ENCODE measurements around the gene TENM3. TPM values are rescaled to one million over a fixed set of nuclear protein-coding genes. Genes with fewer than 3 reads are reported as not detected.

TENM3 gene
- total and polyA plus RNA-seq, 2 of the 8 experiments (the other 6 are each of a cell fraction or from before 2014, with no cell fraction given): 36.9 to 69.3 TPM

DNA sequence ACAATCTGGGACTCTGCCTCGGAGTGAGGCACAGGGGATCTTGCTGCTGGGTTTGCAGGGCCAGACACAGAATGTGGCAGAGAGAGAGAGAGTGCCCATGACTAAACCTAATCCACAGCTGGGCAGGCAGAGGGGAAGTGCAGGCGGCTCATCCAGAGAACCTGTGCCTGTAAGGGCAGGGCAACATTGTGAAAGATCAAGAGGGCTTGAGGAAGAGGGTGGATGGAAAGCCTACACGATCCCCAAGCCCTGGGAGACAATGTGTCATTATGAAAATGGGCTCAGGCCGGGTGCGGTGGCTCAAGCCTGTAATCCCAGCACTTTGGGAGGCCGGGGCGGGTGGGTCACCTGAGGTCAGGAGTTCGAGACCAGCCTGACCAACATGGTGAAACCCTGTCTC is 40.6 kb upstream of the TENM3 start:
- no peak overlapping the region for H2AK5ac ChIP-seq (ENCODE audit: low read depth, low read length)
- peaks cover 0 to 14% (median 7%) of the 10 kb centered on the region in 4 experiments; a peak in 4 of 7 replicates for H3K4me1 ChIP-seq (replicated peaks in 1 of 4; ENCODE audit: control insufficient read depth in 3 of 4, insufficient read depth in 4 of 4, low read length in 3 of 4)
- H2BK15ac ChIP-seq (ENCODE audit: low read length): no peak overlapping the region
- no peak overlapping the region for H4K5ac ChIP-seq (ENCODE audit: insufficient read length, low read depth, low read length)
- WGBS, 2 experiments (ENCODE audit: extremely low coverage in 1 of 2, insufficient coverage in 1 of 2, insufficient read length in 1 of 2, insufficient replicate concordance in 2 of 2, low coverage in 1 of 2, low lambda C conversion rate in 2 of 2, missing lambda C conversion rate in 1 of 2): 88% methylated on average over 8 of the region's 8 CpGs; no CpG with 5 or more reads in 1 of the 2 experiments
- H2BK20ac ChIP-seq (ENCODE audit: low read length): no peak overlapping the region
- H3K14ac ChIP-seq (ENCODE audit: insufficient read length): no peak overlapping the region
- no peak overlapping the region for H3K18ac ChIP-seq (ENCODE audit: extremely low read depth, low read length)
- no peaks in the 10 kb centered on the region for H3K9me3 ChIP-seq (ENCODE audit: insufficient read depth in 2 of 2, low read depth in 1 of 2, low read length in 1 of 2)
- DNase-seq (ENCODE audit: low read depth in 1 of 2, low spot score in 2 of 2): no peak
- no peak overlapping the region for H2AFZ ChIP-seq (ENCODE audit: low read length)
- no peak overlapping the region for H4K91ac ChIP-seq (replicated peaks; ENCODE audit: insufficient read length, low read length)
- no peaks in the 10 kb centered on the region for H3K36me3 ChIP-seq (ENCODE audit: control insufficient read depth in 2 of 4, insufficient read depth in 4 of 4, low read length in 3 of 4)
- no peak overlapping the region for H2BK120ac ChIP-seq (replicated peaks; ENCODE audit: low read depth, low read length)
- H3K4me3 ChIP-seq (ENCODE audit: extremely low read depth in 1 of 4, insufficient read depth in 2 of 4, low read depth in 3 of 4, low read length in 4 of 4): no peak overlapping the region
- TF ChIP-seq NANOG (IDR thresholded peaks at IDR 0.05; ENCODE audit: insufficient read depth, low read depth, low read length, poor library complexity, severe bottlenecking) (no peak), HDAC6 (IDR thresholded peaks at IDR 0.05; ENCODE audit: low read depth, low read length) (no peak)
- no peak overlapping the region for H3K23ac ChIP-seq (ENCODE audit: insufficient read length)
- no peaks in the 10 kb centered on the region for H4K20me1 ChIP-seq (replicated peaks in 1 of 2; ENCODE audit: control insufficient read depth in 1 of 2, insufficient read depth in 2 of 2, low read length in 2 of 2)
- H3K4me2 ChIP-seq (ENCODE audit: insufficient read depth in 1 of 2, low read depth in 2 of 2, low read length in 2 of 2): no peak overlapping the region
- no peak overlapping the region for H3K4ac ChIP-seq (replicated peaks; ENCODE audit: insufficient read length, low read depth, low read length)
- peaks cover 0 to 5% of the 10 kb centered on the region in 2 experiments; a peak in 1 of 4 replicates for H3K79me2 ChIP-seq (ENCODE audit: control insufficient read depth in 1 of 2, insufficient read depth in 2 of 2, low read length in 2 of 2)
- H3K79me1 ChIP-seq (ENCODE audit: low read depth, low read length): no peaks in the 10 kb centered on the region; the same call in 1 of the 2 replicates
- FAIRE-seq: no peak
- H2BK5ac ChIP-seq (ENCODE audit: low read depth, low read length): no peak overlapping the region
- no peaks in the 10 kb centered on the region for H3K23me2 ChIP-seq (ENCODE audit: low read depth, low read length)
- no peak overlapping the region for H3K9ac ChIP-seq (replicated peaks in 1 of 4; ENCODE audit: extremely low read depth in 1 of 4, low read depth in 3 of 4, low read length in 3 of 4)
- H3K27me3 ChIP-seq (replicated peaks in 1 of 4; ENCODE audit: control insufficient read depth in 3 of 4, extremely low read depth in 1 of 4, insufficient read depth in 3 of 4, low read length in 3 of 4): no peaks in the 10 kb centered on the region
- CTCF ChIA-PET (ENCODE audit: partially characterized antibody): no interaction called here
- no peak overlapping the region for H4K8ac ChIP-seq (ENCODE audit: extremely low read depth, insufficient read depth, low read length)
- no peak overlapping the region for H3K27ac ChIP-seq (ENCODE audit: low read depth, low read length)
- no peak overlapping the region for H3K56ac ChIP-seq (replicated peaks; ENCODE audit: insufficient read length, low read depth, low read length)
- POLR2A ChIA-PET (ENCODE audit: partially characterized antibody): no interaction called here
- no peak overlapping the region for H2BK12ac ChIP-seq (ENCODE audit: low read depth, low read length)
